ENCODE data around the gene FSHR. TPM values are rescaled to one million over a fixed set of nuclear protein-coding genes. Genes with fewer than 3 reads are reported as not detected.

The FSHR gene
- total RNA-seq, 1 experiment from 2014 or later: not detected

GRCh38 chr2:49108851-49109250 is 45.5 kb downstream of the FSHR start:
- no TSS peak for BruUV-seq (replicated peaks)
- no peak for ATAC-seq
- CTCF ChIA-PET: no interaction called here

DNA sequence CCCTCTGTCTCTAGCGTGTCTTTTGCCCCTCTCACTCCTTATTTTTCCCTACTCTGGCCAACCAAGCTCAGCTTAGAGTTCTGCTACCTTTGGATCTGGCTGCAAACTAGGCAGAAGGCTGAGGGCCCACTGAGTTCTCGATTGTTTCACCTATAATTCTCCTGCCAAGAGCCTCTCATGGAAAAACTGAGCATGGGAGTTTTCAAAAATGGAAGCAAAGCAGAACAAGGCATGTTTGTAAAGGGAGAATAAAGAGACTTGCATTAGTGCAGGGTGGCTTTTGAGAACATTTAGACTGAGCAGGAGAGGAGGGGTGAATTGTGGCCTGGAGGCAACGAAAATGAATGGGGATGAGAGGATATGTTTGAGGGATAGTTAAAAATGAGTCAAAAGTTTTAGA is 45.9 kb downstream of the FSHR start:
- intact Hi-C loops (cut with micrococcal nuclease): no loop called here
- ChIA-PET CTCF (no interaction called here), POLR2A (ENCODE audit: unreplicated experiment) (no interaction called here)
- Histone ChIP-seq H3K27ac (ENCODE audit: low read length) (no peak overlapping the region), H4K20me1 (ENCODE audit: low read length) (no peaks in the 10 kb centered on the region), H3K4me3 (ENCODE audit: low read length) (no peak overlapping the region), H2AFZ (ENCODE audit: low read length) (no peak overlapping the region), H3K27me3 (ENCODE audit: low read length) (no peaks in the 10 kb centered on the region), H3K9ac (ENCODE audit: low read length) (no peak overlapping the region), H3K4me1 (ENCODE audit: insufficient read depth, low read length) (no peaks in the 10 kb centered on the region), H3K36me3 (ENCODE audit: low read depth, low read length) (no peaks in the 10 kb centered on the region), H3K9me2 (replicated peaks; ENCODE audit: low read length) (no peaks in the 10 kb centered on the region), H3K4me2 (ENCODE audit: low read length) (no peak overlapping the region), H3K9me3 (ENCODE audit: low read length) (peaks cover 5% of the 10 kb centered on the region), H3K79me2 (ENCODE audit: low read length) (no peaks in the 10 kb centered on the region), H3F3A (ENCODE audit: low read length, unreplicated experiment) (no peaks in the 10 kb centered on the region)
- ATAC-seq (no peak), DNase-seq (no peak)
- BruUV-seq (replicated peaks): no TSS peak
- TF ChIP-seq, protein P1, sequence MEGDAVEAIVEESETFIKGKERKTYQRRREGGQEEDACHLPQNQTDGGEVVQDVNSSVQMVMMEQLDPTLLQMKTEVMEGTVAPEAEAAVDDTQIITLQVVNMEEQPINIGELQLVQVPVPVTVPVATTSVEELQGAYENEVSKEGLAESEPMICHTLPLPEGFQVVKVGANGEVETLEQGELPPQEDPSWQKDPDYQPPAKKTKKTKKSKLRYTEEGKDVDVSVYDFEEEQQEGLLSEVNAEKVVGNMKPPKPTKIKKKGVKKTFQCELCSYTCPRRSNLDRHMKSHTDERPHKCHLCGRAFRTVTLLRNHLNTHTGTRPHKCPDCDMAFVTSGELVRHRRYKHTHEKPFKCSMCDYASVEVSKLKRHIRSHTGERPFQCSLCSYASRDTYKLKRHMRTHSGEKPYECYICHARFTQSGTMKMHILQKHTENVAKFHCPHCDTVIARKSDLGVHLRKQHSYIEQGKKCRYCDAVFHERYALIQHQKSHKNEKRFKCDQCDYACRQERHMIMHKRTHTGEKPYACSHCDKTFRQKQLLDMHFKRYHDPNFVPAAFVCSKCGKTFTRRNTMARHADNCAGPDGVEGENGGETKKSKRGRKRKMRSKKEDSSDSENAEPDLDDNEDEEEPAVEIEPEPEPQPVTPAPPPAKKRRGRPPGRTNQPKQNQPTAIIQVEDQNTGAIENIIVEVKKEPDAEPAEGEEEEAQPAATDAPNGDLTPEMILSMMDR (conservative IDR thresholded peaks at IDR 0.05; ENCODE audit: low read depth, low read length): no peak
- TF ChIP-seq EZH2 (IDR thresholded peaks at IDR 0.05; ENCODE audit: low read length, unreplicated experiment) (no peak), EZH2phosphoT487 (IDR thresholded peaks at IDR 0.05; ENCODE audit: borderline replicate concordance, low read length) (no peak)

More at GRCh38 chr2:49108851-49109250, 45.5 kb downstream of the FSHR start:
- TF ChIP-seq EZH2phosphoT487 (IDR thresholded peaks at IDR 0.05; ENCODE audit: borderline replicate concordance, low read length) (no peak), EZH2 (IDR thresholded peaks at IDR 0.05; ENCODE audit: low read length, unreplicated experiment) (no peak)
- TF ChIP-seq, protein P1 (conservative IDR thresholded peaks at IDR 0.05; ENCODE audit: low read depth, low read length): no peak
- POLR2A ChIA-PET (ENCODE audit: unreplicated experiment): no interaction called here
- Histone ChIP-seq H3K27ac (ENCODE audit: low read length) (no peak overlapping the region), H3K9me2 (replicated peaks; ENCODE audit: low read length) (no peaks in the 10 kb centered on the region), H4K20me1 (ENCODE audit: low read length) (no peaks in the 10 kb centered on the region), H3K9me3 (ENCODE audit: low read length) (peaks cover 5% of the 10 kb centered on the region), H3F3A (ENCODE audit: low read length, unreplicated experiment) (no peaks in the 10 kb centered on the region), H3K4me2 (ENCODE audit: low read length) (no peak overlapping the region), H3K27me3 (ENCODE audit: low read length) (no peaks in the 10 kb centered on the region), H3K4me1 (ENCODE audit: insufficient read depth, low read length) (no peaks in the 10 kb centered on the region), H3K9ac (ENCODE audit: low read length) (no peak overlapping the region), H3K79me2 (ENCODE audit: low read length) (no peaks in the 10 kb centered on the region), H3K4me3 (ENCODE audit: low read length) (no peak overlapping the region), H3K36me3 (ENCODE audit: low read depth, low read length) (no peaks in the 10 kb centered on the region), H2AFZ (ENCODE audit: low read length) (no peak overlapping the region)
- DNase-seq: no peak
- intact Hi-C loops (cut with micrococcal nuclease): no loop called here

- Histone ChIP-seq H3F3A (ENCODE audit: low read length, unreplicated experiment) (no peaks in the 10 kb centered on the region), H3K36me3 (ENCODE audit: low read depth, low read length) (no peaks in the 10 kb centered on the region), H3K27ac (ENCODE audit: low read length) (no peak overlapping the region), H3K4me3 (ENCODE audit: low read length) (no peak overlapping the region), H3K4me1 (ENCODE audit: insufficient read depth, low read length) (no peaks in the 10 kb centered on the region), H3K4me2 (ENCODE audit: low read length) (no peak overlapping the region), H3K79me2 (ENCODE audit: low read length) (no peaks in the 10 kb centered on the region), H3K9me2 (replicated peaks; ENCODE audit: low read length) (no peaks in the 10 kb centered on the region), H3K9me3 (ENCODE audit: low read length) (peaks cover 5% of the 10 kb centered on the region), H4K20me1 (ENCODE audit: low read length) (no peaks in the 10 kb centered on the region), H2AFZ (ENCODE audit: low read length) (no peak overlapping the region), H3K9ac (ENCODE audit: low read length) (no peak overlapping the region), H3K27me3 (ENCODE audit: low read length) (no peaks in the 10 kb centered on the region)
- no TSS peak for BruUV-seq (replicated peaks)
- ChIA-PET POLR2A (ENCODE audit: unreplicated experiment) (no interaction called here), CTCF (no interaction called here)
- ATAC-seq: no peak
- TF ChIP-seq EZH2phosphoT487 (IDR thresholded peaks at IDR 0.05; ENCODE audit: borderline replicate concordance, low read length): no peak
- TF ChIP-seq EZH2 (IDR thresholded peaks at IDR 0.05; ENCODE audit: low read length, unreplicated experiment): no peak
- TF ChIP-seq, protein P1 (conservative IDR thresholded peaks at IDR 0.05; ENCODE audit: low read depth, low read length): no peak
- no peak for DNase-seq
- intact Hi-C loops (cut with micrococcal nuclease): no loop called here
Measured at GRCh38 chr2:49105506-49105905, 48.8 kb downstream of the FSHR start.

Data from PC-3 (cell line).